SK-N-SH (cell line): ENCODE results near the gene PXDN. TPM values are rescaled to one million over a fixed set of nuclear protein-coding genes. Genes with fewer than 3 reads are reported as not detected.
A peak's percentile ranks its signal among the peaks of the same experiment; 100 is the strongest.

Experiments used
- CTCF ChIA-PET: fragments of 300-600, 350-600 bp; formaldehyde crosslinking; extraction: SDS; loops from one replicate; lab custom pipeline; 2021; lab: Yijun Ruan, JAX
- POLR2A ChIA-PET: fragments of 350-600 bp; sonication (Branson Sonifier 250); formaldehyde crosslinking; extraction: SDS; loops from one replicate; lab custom pipeline; 2020; ENCODE audit warnings: antibody characterized with exemption, inconsistent platforms; lab: Yijun Ruan, JAX
- DNase-seq: peaks from one replicate; pipeline ENCODE4 v3.0.0; 2012
- H2AFZ ChIP-seq: fragments of 200-600 bp; sonication (generic); 2 replicates; pipeline ENCODE4 v1.8.1; 2016; ENCODE audit warnings: antibody characterized with exemption, mild to moderate bottlenecking, low read depth
- H3F3A ChIP-seq: fragments of 200-600 bp; sonication (generic); replicated peaks from 2 replicates; pipeline ENCODE3; 2016; ENCODE audit warnings: antibody characterized with exemption, mild to moderate bottlenecking; ENCODE audit not compliant: insufficient read depth
- H3K27ac ChIP-seq, 2 experiments: fragments of 200-500 bp in 1 of 2; fragments of 200-600 bp in 1 of 2; sonication (Bioruptor generic) in 1 of 2; sonication (generic), shearing (Covaris generic) in 1 of 2; 2 replicates each; pipeline versions ENCODE4 v1.5.1 to v1.6.1; 2014 to 2016; ENCODE audit warnings: low read depth in 2 of 2, inconsistent platforms in 1 of 2, low read length in 1 of 2, mild to moderate bottlenecking in 1 of 2, mixed read lengths in 1 of 2
- H3K27me3 ChIP-seq: fragments of 200-600 bp; sonication (generic), shearing (Covaris generic); 2 replicates; pipeline ENCODE4 v1.6.1; 2016; ENCODE audit warnings: mixed run types; ENCODE audit not compliant: insufficient read depth
- H3K36me3 ChIP-seq, 2 experiments: fragments of 200-500 bp in 1 of 2; fragments of 200-600 bp in 1 of 2; sonication (Bioruptor generic) in 1 of 2; sonication (generic) in 1 of 2; replicated peaks in 1 of 2; 2 replicates each; pipeline versions ENCODE3 to v1.5.1; 2014 to 2016; ENCODE audit warnings: low read length in 1 of 2, mild to moderate bottlenecking in 1 of 2; ENCODE audit not compliant: insufficient read depth in 2 of 2, control insufficient read depth in 1 of 2
- H3K4me1 ChIP-seq, 2 experiments: fragments of 200-500 bp in 1 of 2; fragments of 200-600 bp in 1 of 2; sonication (Bioruptor generic) in 1 of 2; sonication (generic), shearing (Covaris generic) in 1 of 2; 2 replicates each; pipeline versions ENCODE4 v1.5.1 to v1.6.1; 2014 to 2016; ENCODE audit warnings: low read depth in 1 of 2, low read length in 1 of 2, mixed run types in 1 of 2; ENCODE audit not compliant: insufficient read depth in 2 of 2, control insufficient read depth in 1 of 2
- H3K4me2 ChIP-seq: fragments of 200-600 bp; sonication (generic), shearing (Covaris generic); 2 replicates; pipeline ENCODE4 v1.6.1; 2017; ENCODE audit warnings: mixed run types
- H3K4me3 ChIP-seq, 2 experiments: fragments of 200-500 bp in 1 of 2; fragments of 200-600 bp in 1 of 2; sonication (Bioruptor generic) in 1 of 2; sonication (generic), shearing (Covaris generic) in 1 of 2; 2 replicates each; pipeline versions ENCODE4 v1.5.1 to v1.8.1; 2014 to 2016; ENCODE audit warnings: low read depth in 2 of 2, inconsistent platforms in 1 of 2, low read length in 1 of 2, mild to moderate bottlenecking in 1 of 2, mixed read lengths in 1 of 2, moderate library complexity in 1 of 2
- H3K79me2 ChIP-seq: fragments of 200-600 bp; sonication (generic); 2 replicates; pipeline ENCODE4 v1.8.1; 2017; ENCODE audit warnings: mild to moderate bottlenecking; ENCODE audit not compliant: insufficient read depth
- H3K9ac ChIP-seq: fragments of 200-600 bp; sonication (generic); 2 replicates; pipeline ENCODE4 v1.6.1; 2017; ENCODE audit warnings: mixed run types
- H3K9me2 ChIP-seq: fragments of 200-600 bp; sonication (generic); 2 replicates; pipeline ENCODE4 v1.6.1; 2017; ENCODE audit warnings: mixed run types
- H3K9me3 ChIP-seq: fragments of 200-600 bp; sonication (generic); 2 replicates; pipeline ENCODE4 v1.6.1; 2017; ENCODE audit warnings: mixed run types, mild to moderate bottlenecking, moderate library complexity
- H4K20me1 ChIP-seq: fragments of 200-600 bp; sonication (generic); 2 replicates; pipeline ENCODE4 v1.6.1; 2017; ENCODE audit warnings: mild to moderate bottlenecking, mixed run types; ENCODE audit not compliant: insufficient read depth
- FOSL2 ChIP-seq: IDR thresholded peaks from 2 replicates; pipeline ENCODE4 v1.4.0; 2012; ENCODE audit warnings: low read depth, mild to moderate bottlenecking, moderate library complexity, borderline replicate concordance
- FOXJ3 ChIP-seq: sonication (generic); formaldehyde crosslinking; IDR thresholded peaks from 2 replicates; pipeline ENCODE4 v1.5.1; 2020; ENCODE audit warnings: mild to moderate bottlenecking, missing genetic modification reagents
- FOXM1 ChIP-seq: IDR thresholded peaks from 2 replicates; pipeline ENCODE4 v1.4.0; 2012; ENCODE audit warnings: low read depth, mild to moderate bottlenecking
- GABPA ChIP-seq: IDR thresholded peaks from 2 replicates; pipeline ENCODE4 v1.4.0; 2012; ENCODE audit warnings: low read depth, mild to moderate bottlenecking
- NFIC ChIP-seq: IDR thresholded peaks from 2 replicates; pipeline ENCODE4 v1.4.0; 2012; ENCODE audit warnings: borderline replicate concordance
- RFX5 ChIP-seq: IDR thresholded peaks from 2 replicates; pipeline ENCODE4 v1.6.1; 2012; ENCODE audit warnings: mild to moderate bottlenecking, improper control_type of control experiment, low read length
- RXRA ChIP-seq: IDR thresholded peaks from 2 replicates; pipeline ENCODE4 v1.4.0; 2012; ENCODE audit warnings: low read depth, mild to moderate bottlenecking, borderline replicate concordance
- SMC3 ChIP-seq: IDR thresholded peaks from 2 replicates; pipeline ENCODE4 v1.6.1; 2012; ENCODE audit warnings: low read depth, low read length, improper control_type of control experiment
- USF2 ChIP-seq: fragments of 150-350 bp; IDR thresholded peaks from 2 replicates; pipeline ENCODE4 v1.6.1; 2017; ENCODE audit warnings: antibody characterized with exemption, low read length, low read depth, borderline replicate concordance
- YY1 ChIP-seq: IDR thresholded peaks from 2 replicates; pipeline ENCODE4 v1.4.0; 2012; ENCODE audit warnings: low read depth, mild to moderate bottlenecking
- WGBS: methylation state at CpG from one replicate; pipeline ENCODE4 v1.1.6; 2017; ENCODE audit warnings: low lambda C conversion rate; 5-methylcytosine and 5-hydroxymethylcytosine counted together
- polyA plus RNA-seq, 3 experiments: library from polyadenylated mRNA; depleted of rRNA; stranded (reverse); fragments of >200 nt; gene quantifications; 2 replicates each; pipeline ENCODE4 v1.2.3, GENCODE V29; 2012
- TF ChIP-seq, protein P1 (sequence below): IDR thresholded peaks from 2 replicates; pipeline ENCODE4 v1.4.0; 2012; ENCODE audit warnings: low read depth, borderline replicate concordance
- TF ChIP-seq, protein P2 (sequence below): IDR thresholded peaks from 2 replicates; pipeline ENCODE4 v1.6.1; 2012; ENCODE audit warnings: mild to moderate bottlenecking, low read depth, low read length, moderate library complexity
- TF ChIP-seq, protein P3 (sequence below): IDR thresholded peaks from 2 replicates; pipeline ENCODE4; 2012

PXDN gene
- polyA plus RNA-seq, 1 of the 3 experiments (the other 2 are of a cell fraction) = 146 TPM

DNA sequence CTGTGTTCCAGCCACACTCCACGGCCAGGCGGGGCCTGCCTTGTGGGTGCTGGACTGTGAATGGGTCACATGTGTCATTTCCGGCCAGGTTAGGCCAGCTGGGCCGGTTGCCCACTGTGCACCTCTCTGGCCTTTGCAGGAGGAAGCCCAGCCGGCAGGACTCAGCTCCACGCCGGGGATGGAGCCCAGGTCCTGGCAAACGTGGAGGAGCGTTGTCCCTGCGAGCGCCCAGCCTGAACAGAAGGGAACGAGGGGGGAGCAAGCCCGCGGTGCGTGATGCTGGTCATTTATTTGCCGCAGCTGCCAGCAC lies 152.9 kb downstream of the PXDN start:
- Histone ChIP-seq H3K36me3 (no peaks in the 10 kb centered on the region), H3K4me3 (no peak overlapping the region), H3K27me3 (no peaks in the 10 kb centered on the region), H3K4me1 (peaks cover 14 to 44% of the 10 kb centered on the region in 2 experiments; a peak in 2 of 4 replicates), H2AFZ (no peak overlapping the region), H3K9ac (no peak overlapping the region), H3K27ac (peak overlapping the region in 1 of 2 experiments; percentile 12; a peak in 1 of 4 replicates), H3K4me2 (no peak overlapping the region), H3F3A (peaks cover 17% of the 10 kb centered on the region), H4K20me1 (no peaks in the 10 kb centered on the region), H3K9me2 (no peaks in the 10 kb centered on the region), H3K9me3 (no peaks in the 10 kb centered on the region), H3K79me2 (no peaks in the 10 kb centered on the region)
- TF ChIP-seq, protein P1, sequence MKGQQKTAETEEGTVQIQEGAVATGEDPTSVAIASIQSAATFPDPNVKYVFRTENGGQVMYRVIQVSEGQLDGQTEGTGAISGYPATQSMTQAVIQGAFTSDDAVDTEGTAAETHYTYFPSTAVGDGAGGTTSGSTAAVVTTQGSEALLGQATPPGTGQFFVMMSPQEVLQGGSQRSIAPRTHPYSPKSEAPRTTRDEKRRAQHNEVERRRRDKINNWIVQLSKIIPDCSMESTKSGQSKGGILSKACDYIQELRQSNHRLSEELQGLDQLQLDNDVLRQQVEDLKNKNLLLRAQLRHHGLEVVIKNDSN = no peak
- TF ChIP-seq YY1 = no peak
- no peak for TF ChIP-seq USF2
- TF ChIP-seq, protein P2, sequence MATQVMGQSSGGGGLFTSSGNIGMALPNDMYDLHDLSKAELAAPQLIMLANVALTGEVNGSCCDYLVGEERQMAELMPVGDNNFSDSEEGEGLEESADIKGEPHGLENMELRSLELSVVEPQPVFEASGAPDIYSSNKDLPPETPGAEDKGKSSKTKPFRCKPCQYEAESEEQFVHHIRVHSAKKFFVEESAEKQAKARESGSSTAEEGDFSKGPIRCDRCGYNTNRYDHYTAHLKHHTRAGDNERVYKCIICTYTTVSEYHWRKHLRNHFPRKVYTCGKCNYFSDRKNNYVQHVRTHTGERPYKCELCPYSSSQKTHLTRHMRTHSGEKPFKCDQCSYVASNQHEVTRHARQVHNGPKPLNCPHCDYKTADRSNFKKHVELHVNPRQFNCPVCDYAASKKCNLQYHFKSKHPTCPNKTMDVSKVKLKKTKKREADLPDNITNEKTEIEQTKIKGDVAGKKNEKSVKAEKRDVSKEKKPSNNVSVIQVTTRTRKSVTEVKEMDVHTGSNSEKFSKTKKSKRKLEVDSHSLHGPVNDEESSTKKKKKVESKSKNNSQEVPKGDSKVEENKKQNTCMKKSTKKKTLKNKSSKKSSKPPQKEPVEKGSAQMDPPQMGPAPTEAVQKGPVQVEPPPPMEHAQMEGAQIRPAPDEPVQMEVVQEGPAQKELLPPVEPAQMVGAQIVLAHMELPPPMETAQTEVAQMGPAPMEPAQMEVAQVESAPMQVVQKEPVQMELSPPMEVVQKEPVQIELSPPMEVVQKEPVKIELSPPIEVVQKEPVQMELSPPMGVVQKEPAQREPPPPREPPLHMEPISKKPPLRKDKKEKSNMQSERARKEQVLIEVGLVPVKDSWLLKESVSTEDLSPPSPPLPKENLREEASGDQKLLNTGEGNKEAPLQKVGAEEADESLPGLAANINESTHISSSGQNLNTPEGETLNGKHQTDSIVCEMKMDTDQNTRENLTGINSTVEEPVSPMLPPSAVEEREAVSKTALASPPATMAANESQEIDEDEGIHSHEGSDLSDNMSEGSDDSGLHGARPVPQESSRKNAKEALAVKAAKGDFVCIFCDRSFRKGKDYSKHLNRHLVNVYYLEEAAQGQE = no peak
- TF ChIP-seq FOXM1 = no peak
- TF ChIP-seq SMC3 = no peak
- TF ChIP-seq FOSL2 = no peak
- TF ChIP-seq NFIC = no peak
- no peak for TF ChIP-seq RFX5
- no peak for TF ChIP-seq GABPA
- TF ChIP-seq, protein P3, sequence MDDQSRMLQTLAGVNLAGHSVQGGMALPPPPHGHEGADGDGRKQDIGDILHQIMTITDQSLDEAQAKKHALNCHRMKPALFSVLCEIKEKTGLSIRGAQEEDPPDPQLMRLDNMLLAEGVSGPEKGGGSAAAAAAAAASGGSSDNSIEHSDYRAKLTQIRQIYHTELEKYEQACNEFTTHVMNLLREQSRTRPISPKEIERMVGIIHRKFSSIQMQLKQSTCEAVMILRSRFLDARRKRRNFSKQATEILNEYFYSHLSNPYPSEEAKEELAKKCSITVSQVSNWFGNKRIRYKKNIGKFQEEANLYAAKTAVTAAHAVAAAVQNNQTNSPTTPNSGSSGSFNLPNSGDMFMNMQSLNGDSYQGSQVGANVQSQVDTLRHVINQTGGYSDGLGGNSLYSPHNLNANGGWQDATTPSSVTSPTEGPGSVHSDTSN = no peak
- TF ChIP-seq FOXJ3 (CRISPR knock-in tag) = no peak
- no peak for TF ChIP-seq RXRA
- DNase-seq = no peak
- WGBS = 70% methylated on average over 8 of the region's 16 CpGs
- CTCF ChIA-PET = interaction anchor here (0.6 to 8.1 kb wide), 34 partner anchors 9 to 227 kb away, joined by 3 to 122 read pairs (median 6); no protein-coding TSS in a partner anchor
- POLR2A ChIA-PET = interaction anchor here (2.1 kb wide), 1 partner anchor 159 kb away, joined by 5 read pairs; no protein-coding TSS in a partner anchor
